Sciatic nerve (tissue), 2 donors: ENCODE data around the gene NDOR1. TPM values are rescaled to one million over a fixed set of nuclear protein-coding genes. Genes with fewer than 3 reads are reported as not detected.

Source experiments
- ATAC-seq: fragments of 200-7000 bp; cut with Tn5 transposase; one replicate; pipeline ENCODE4 v1.9.1; 2020; ENCODE audit warnings: mild to moderate bottlenecking, moderate library complexity
- DNase-seq: peaks from one replicate; pipeline ENCODE4 v3.0.0-alpha.2; 2020; ENCODE audit warnings: low spot score
- intact Hi-C: fragments of 100-400 bp; cut with DNase I; formaldehyde crosslinking; loops from one replicate; pipeline ENCODE4 v1.14.2; 2022
- total RNA-seq: library from RNA; stranded (reverse); fragmentation: NEBNext Ultra II Directional; extraction: Animal tissue kit (Norgen Biotek cat#: 25700); gene quantifications from one replicate; pipeline ENCODE4 v1.2.1, GENCODE V29; 2021
- donor health status: DM: no; HTN: no; CAD: no.
- donor health status: DM: no; HTN: no; CAD: no.

The NDOR1 gene
- total RNA-seq, 1 donor from 2014 or later, result 16.5 TPM

DNA sequence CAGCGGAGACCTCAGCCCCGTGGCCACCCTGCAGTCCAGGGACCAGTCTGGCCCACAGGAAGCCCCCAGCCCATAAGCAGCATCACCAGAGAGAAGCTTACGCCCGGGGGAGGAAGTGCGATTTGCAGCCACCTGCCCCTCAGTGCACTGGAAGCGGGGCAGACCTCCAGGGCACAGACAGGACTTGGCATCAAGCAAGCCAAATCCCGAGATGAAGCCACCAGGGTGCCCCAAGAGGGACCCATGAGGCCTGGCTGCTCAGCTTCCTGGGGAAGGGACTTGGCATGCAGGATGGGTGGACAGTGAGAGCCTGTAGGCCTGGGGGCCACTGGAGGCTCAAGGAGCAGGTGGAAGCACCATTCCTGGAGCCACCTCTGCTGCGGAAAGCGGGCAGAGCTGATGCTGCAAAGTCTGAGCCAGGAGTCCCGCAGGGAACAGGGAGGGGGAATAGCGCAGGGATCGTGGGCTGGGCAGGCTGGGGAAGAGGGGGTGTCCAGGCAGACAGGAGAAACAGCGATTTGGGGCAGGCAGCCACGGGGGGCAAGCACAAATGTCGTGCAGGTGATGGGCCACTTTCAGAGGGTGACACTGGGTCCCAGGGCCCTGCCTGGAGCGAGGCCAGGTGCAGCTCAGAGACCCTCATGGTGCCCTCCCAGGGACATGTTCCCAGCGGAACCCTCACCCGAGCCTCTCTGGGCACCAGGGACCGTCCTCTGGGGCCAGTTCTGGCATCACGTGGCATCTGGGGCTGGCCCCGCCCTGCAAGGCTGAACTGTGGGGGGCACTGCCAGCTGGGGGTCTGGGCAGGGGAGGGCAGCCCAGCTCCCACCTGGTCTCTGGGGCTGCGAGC, 38.9 kb upstream of the NDOR1 start:
- no peak for DNase-seq
- intact Hi-C loops, result no loop called here
- ATAC-seq, result no peak

DNA sequence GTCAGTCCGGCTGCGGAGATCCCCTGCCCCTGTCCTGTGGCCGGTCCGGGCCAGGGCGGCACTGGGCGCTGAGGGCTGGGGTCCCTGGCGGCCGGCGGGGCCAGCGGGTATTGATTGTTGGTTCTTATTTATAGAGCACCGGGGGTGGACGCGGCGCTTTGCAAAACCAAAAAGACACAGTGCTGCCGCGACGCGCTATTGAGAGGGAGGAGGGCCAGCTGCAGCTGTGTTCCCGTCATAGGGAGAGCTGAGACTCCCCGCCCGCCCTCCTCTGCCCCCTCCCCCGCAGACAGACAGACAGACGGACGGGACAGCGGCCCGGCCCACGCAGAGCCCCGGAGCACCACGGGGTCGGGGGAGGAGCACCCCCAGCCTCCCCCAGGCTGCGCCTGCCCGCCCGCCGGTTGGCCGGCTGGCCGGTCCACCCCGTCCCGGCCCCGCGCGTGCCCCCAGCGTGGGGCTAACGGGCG, 38.2 kb upstream of the NDOR1 start:
- intact Hi-C loops, result no loop called here
- no peak for ATAC-seq
- DNase-seq, result no peak

DNA sequence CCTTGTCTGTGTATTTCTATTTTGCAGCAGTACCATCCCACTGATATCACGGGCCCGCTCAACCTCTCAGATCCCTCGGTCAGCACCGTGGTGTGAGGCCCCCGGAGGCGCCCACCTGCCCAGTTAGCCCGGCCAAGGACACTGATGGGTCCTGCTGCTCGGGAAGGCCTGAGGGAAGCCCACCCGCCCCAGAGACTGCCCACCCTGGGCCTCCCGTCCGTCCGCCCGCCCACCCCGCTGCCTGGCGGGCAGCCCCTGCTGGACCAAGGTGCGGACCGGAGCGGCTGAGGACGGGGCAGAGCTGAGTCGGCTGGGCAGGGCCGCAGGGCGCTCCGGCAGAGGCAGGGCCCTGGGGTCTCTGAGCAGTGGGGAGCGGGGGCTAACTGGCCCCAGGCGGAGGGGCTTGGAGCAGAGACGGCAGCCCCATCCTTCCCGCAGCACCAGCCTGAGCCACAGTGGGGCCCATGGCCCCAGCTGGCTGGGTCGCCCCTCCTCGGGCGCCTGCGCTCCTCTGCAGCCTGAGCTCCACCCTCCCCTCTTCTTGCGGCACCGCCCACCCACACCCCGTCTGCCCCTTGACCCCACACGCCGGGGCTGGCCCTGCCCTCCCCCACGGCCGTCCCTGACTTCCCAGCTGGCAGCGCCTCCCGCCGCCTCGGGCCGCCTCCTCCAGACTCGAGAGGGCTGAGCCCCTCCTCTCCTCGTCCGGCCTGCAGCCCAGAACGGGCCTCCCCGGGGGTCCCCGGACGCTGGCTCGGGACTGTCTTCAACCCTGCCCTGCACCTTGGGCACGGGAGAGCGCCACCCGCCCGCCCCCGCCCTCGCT, 37.5 kb upstream of the NDOR1 start:
- DNase-seq (no peak), ATAC-seq (no peak)
- intact Hi-C loops, result no loop called here

DNA sequence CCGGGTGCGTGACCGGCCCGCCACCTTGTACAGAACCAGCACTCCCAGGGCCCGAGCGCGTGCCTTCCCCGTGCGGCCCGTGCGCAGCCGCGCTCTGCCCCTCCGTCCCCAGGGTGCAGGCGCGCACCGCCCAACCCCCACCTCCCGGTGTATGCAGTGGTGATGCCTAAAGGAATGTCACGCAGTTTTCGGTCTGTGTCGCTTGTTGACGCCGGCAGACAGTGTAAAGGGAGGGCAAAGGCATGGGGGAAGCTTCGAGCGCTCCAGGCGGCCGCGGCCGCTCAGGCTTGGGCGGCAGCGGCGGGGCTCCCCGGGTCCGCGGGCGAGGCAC, 37.0 kb upstream of the NDOR1 start:
- ATAC-seq (no peak), DNase-seq (no peak)
- intact Hi-C loops, result no loop called here

DNA sequence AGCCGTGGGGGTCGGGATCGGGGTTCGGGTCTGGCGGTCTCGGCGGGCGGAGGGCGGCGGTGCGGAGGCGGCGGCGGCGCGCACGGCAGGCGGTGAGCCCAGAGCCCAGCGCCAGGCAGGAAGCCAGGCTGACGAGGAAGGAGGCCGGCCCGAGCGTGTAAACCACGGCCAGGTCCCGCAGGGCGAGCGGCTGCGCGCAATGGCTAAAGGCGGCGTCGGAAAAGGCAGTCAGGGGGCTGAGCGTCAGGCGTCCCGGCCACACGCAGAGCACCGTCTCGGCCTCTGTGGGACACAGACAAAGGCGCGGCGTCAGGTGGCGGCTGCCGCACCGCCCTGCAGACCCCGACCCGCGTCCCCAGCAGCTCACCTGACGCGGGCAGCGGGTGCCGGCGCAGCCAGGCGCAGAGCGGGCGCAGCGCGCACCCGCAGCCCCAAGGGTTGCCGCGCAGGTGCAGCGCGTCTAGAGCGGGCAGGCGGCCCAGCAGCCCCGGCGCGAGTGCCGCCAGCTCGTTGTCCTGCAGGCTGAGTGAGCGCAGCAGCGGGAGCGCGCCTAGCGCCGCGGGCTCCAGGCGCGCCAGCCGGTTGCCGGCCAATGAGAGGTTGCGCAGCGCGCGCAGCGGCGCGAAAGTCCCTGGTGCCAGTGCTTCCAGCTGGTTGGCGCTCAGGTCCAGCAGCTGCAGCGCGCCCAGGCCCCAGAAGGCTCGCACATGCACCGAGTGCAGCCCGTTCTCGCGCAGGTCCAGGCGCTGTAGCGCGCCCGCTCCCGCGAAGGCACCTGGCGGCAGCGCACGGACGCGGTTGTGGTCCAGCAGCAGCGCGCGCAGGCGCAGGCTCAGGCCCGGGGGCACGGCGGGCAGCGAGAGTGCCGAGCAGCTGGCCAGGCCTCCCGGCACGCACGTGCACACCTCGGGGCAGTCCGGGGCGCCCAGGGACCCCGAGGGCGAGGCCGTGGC, 36.3 kb upstream of the NDOR1 start:
- intact Hi-C loops, result no loop called here
- DNase-seq, result no peak
- no peak for ATAC-seq

DNA sequence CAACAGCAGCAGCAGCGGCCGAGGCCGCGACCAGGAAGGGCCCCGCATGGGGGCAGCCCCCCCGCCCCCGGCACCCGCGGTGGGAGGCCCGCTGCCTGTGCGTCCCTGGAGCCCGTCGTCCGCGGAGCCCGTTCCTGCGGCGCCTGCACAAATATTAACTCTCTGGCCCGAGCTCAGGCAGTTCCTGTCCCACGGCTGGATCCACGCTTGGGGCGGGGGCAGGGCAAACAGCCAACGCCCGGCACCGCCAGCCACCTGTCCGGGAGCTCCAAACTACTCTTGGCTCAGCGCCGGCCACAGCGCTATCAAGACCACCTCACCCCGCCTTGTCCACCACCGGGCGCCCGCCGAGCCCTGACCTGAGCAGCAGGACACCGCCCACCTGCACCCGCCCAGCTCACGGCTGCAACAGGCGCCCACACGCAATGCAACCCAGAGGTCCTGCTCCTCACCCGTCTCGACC, 35.6 kb upstream of the NDOR1 start, which contains the start of gene LRRC26:
TSS of gene LRRC26 (minus strand) at position 156 of the 463 bp plus-strand sequence. CDS start at position 48, 108 bp downstream.
- no peak for ATAC-seq
- intact Hi-C loops, result no loop called here
- no peak for DNase-seq

DNA sequence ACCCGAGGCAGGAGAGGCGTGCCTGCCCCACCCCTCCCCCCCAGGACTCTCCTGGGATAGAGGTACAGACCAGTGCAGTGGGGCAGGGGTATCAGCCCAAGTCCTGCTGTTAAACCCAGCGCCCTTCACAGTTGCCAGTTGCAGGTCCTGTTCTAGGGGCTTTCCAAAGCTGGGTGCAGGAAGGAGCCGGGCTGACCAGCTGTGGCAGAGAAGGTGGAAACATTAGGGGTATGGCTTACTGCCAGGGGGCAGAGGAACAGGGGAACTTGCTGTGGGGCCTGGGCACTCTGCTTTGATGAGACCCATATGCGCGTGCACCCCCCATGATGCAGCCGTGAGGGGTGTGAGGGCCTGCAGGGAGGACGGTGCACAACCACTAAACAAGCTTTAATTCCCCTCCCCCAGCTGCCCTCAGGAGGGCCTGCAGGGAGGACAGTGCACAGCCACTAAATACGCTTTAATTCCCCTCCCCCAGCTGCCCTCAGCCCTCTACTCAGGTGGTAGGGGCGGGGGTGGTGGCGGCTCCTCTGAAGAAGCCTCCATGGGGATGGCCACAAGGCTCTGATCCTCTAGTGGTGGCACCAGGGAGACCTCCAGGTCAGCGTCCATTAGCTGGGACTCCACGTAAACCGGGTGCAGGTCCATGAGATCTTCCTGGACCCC, 34.9 kb upstream of the NDOR1 start:
- intact Hi-C loops, result no loop called here
- DNase-seq (no peak), ATAC-seq (no peak)

DNA sequence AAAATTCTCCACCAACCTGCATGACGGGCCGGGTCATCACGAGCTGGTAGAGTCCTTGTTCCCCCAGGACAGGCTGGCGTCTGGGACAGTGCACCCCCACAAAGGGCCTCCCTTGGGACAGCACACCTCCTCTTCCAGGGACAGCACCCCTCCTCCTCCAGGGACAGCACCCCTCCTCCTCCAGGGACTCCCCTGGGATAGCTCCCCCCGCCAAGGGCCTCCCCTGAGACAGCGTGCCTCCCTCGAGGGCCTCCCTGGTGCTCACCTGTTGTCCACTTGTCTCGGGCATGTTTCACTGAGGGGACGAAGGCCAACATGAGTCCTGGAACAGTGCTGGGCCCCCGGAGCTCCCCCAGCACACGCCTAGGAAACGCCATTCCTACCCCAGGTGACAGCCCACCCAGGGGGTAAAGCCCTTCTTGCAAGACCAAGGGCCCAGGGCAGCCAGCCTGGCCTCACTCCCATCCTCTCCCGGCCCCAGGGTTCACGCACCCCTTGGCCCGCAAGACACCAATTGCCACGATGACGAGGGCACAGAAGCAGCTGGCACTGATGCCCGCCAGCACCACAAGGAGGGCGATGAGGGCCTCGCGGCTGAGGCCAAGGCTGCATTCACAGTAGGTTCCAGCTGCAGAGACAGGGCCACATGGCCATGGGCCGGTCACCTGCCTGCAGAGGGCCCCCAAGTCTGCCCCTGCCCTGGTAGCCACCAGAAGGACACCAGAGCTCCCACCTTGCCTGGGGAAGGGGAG, 34.2 kb upstream of the NDOR1 start:
- intact Hi-C loops, result no loop called here
- no peak for DNase-seq
- ATAC-seq, result no peak

DNA sequence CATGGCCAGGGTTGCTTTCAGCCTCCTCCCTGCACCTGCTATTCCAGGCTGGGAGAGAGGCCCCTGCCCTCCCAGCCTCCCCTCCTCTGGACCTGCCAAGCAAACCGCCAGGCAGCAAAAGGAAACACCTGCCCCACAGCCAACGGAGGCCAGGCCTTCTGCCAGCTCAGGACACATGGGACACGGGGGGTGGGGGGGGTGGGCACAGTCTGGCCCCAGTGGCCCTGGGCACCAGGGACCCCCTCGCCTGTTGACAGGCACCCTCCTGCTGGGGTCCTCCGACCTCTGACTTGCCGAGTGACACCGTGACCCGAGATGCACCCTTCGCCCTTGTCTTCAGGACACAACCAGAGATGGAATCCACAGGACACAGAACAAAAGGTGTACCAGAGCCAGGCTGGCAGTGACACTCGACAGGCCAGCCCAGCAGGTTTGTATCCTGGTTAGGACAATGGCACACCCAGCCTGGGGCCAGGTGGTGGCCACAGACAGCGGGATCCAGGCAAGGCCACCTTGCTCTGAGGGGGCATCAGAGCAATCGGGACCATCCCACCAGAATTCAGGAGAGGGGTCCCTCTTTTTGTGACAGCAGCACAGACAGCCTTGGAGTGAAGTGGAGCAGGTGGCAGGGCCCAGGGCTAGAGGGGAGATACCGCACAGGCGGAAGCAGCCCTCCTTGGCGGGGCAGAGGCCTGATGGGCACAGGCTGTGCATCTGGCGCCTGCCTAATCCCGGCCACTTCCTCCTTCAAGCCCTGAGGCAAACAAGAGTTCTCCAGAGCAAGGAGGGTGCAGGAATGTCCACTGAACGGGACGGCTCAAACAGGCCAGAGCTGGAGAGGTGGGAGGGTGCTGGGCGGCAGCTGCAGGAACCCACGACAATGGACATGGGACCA, 32.4 kb upstream of the NDOR1 start:
- ATAC-seq (no peak), DNase-seq (no peak)
- intact Hi-C loops, result no loop called here

DNA sequence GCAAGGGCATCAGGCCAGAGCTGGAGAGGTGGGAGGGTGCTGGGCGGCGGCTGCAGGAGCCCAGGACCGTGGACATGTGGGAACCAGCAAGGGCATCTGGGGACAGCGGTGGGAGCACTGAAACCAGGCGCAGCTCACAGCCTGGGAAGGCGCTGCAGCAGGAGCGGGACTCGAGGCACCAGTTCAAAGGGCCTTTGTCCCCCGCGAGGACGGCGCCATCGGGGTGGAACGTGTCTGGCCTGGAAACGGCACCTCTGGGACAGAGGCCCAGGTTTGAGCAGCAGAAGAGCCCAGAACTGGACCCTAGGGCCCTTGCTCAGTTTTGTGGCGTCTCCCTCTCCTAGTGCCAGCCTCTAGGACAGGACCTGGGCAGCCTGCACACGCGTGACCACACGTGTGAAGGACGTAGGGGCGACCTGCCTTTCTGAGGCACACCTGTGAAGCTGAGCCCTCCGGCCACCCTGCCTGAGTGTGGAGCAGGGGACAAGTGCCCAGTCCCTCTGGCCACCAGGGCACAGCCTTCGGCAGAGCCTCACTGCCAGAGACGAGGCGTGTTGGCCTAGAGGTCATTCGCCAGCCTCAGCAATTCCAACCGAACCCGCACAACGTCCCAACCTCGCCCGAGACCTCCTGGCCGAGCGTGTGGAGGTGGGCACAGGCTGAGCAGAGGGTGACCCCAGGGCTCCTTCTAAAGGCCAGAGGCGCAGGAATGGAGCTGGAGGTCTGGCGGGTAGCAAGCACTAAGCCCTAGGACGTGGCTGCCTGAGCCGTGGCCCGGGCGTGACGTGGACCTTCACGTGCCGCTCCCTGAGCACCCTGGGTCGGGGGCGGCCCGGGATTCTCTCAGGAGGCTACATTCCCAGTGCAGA, 31.5 kb upstream of the NDOR1 start:
- no peak for ATAC-seq
- DNase-seq, result no peak
- intact Hi-C loops, result no loop called here

DNA sequence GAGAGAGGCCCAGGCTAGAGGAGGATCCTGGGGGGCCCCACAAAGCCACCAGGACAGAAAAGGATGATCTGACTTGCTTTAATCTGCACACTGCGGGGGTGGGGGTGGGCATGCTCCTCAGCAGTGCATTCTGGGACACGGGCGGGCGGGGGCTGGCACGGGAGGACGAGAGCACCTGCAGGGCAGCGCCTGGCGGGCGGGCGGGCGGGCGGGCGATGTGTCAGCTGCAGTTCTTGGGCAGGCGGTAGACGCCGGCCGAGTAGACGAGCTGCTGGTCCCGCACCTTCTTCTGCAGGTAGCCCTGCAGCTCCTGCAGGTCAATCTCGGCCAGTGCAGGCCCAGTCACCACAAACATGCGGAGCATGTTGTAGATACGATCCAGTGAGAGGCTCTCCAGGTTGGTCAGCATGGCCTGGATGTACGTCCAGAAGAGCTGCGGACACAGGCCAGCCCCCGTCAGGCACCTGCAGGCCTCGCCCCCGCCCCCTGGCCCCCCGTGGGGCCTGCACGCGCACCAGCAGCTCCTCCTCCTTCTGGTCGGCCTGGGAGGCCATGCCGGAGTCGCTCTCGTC, 30.7 kb upstream of the NDOR1 start:
- intact Hi-C loops, result no loop called here
- no peak for DNase-seq
- ATAC-seq, result no peak

DNA sequence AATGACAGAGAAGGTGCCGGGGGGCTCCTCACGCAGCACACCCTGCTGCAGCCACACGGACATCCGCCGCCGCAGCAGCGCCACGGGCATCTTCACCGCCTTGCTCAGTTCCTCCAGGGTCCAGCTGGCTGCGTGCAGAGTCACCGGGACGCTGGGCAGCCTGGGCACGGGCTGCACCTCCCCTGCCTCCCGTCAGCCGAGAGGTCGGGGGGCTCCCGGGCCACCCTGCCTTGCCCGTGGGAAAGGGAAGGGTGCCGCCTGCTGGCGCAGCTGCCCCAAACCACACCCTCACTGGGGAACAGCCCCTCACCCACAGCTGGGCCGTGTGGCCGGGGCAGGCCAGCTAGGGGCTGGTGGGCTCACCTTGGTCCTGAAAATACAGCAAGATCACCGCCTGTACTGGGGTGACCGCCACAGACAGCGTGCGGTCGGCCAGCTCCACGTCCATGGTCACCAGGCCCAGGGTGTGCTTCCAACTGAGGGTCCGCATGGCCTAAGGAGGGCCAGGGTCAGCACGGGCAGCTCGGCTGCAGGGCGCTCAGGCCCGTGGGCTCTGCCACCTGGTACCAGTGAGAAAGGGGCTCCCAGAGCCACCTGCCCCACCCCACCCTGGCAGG, 30.0 kb upstream of the NDOR1 start:
- ATAC-seq (no peak), DNase-seq (no peak)
- intact Hi-C loops, result no loop called here

DNA sequence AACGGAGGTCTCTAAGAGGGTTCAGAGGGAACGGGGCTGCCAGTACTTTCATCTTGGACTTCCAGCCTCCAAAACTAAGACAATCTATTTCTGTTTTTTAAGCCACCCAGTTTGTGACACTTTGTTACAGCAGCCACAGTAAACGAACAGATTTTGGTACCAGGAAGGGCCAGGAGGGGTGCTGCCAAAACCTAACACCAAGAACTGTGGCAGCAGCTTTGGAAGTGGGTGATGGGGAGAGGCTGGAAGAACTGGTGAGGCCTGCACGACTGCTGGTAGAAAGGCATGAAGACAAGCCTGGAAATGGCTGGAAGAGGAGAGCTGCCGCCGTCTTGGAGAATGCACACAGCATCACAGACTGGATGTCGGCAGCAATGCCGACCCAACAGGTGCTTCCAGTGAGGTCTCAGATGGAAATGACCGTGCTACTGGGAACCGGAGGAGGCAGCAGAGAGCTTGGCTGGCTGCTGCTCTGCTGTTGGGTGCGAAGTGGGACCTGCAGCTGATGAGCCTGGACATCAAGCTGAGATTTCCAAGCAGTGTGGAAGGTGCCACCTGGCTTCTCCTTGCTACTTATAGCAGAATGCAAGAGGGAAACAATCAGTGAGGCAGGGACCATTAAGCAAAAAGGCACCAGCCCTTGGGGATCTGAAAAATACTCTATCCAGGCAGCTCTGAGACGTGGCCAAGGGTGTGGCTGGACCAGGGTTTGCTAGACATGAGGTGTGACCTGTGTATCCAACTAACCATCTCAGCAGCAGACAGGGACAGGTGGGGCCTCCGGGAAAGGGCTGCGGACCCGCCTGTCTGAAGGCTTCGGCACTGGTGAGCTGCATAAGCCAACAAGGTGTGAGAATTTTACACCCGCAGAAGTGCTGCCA, 29.0 kb upstream of the NDOR1 start:
- DNase-seq, result no peak
- ATAC-seq, result no peak
- intact Hi-C loops, result no loop called here

DNA sequence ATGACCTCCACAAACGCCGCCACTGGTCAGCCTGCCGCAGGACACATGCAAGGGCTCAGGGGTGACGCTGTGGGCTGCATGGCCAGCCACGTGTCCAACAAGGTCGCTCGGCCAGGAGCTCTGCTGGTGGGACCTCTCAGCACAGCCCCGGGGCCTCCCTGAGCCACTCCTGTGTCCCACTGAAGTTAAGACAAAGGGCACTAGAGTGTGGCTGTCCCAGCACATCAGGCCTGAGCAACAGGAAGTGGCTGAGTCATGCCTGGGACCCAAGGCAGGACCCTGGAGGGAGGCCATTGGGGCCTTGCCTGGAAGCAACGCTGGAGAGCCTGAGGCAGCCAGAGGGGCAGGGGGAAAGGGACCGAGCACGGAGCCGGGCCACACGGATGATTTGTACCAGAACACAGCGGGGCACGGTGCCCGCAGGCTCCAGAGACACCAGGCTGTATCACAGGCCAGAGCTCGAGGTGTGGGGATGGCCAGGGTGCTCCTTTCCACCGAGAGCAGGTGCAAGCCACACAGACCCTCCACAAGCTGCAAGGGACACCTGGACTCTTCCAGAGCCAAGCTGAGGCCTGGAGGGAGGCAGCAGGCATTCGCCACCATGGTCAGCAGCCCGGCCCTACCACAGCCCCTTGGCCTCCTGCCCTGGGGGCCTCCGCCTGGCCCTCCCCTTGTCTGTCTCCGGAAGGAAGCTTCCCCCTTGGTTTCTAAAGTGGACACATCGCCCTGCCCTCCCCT, 27.1 kb upstream of the NDOR1 start:
- ATAC-seq (no peak), DNase-seq (no peak)
- intact Hi-C loops, result no loop called here
